ENCODE results near the gene IP6K1. TPM values are rescaled to one million over a fixed set of nuclear protein-coding genes. Genes with fewer than 3 reads are reported as not detected.

The IP6K1 gene
- total RNA-seq, 1 experiment from 2014 or later = 30.6 TPM

DNA sequence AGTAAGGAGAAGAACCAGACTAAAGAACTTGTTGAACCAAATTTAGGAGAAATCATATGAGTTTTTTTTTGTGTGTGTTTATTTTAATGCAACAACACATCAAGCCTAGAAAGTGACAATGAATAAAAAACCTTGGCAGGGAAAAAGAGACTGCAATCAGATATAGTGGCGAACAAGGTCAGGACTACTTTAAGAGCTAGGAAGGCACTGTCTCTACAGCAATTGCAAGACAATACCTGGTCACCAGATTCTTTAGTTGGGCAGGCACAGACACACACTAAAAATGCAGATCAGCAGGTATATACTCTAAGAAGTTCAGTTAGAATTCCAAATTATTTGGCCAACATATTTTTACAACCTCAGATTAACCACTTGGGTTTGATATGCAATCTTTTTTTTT, 31.8 kb downstream of the IP6K1 start:
- H3K9me3 ChIP-seq (ENCODE audit: control insufficient read depth in 1 of 2, insufficient read depth in 1 of 2, low read depth in 1 of 2, low read length in 2 of 2) = no peaks in the 10 kb centered on the region
- no peak for DNase-seq (ENCODE audit: low read depth, low spot score)
- ChIA-PET CTCF (no interaction called here), RAD21 (ENCODE audit: low non-redundant PET in 1 of 2, low total read pairs in 2 of 2, uncharacterized antibody in 2 of 2, unreplicated experiment in 2 of 2) (no interaction called here), POLR2A (no interaction called here)
- no peaks in the 10 kb centered on the region for H3K36me3 ChIP-seq (ENCODE audit: control insufficient read depth in 1 of 2, insufficient read depth in 2 of 2, low read length in 2 of 2)
- no peak for TF ChIP-seq ZFX (IDR thresholded peaks at IDR 0.05)
- TF ChIP-seq POLR2A (IDR thresholded peaks at IDR 0.05; ENCODE audit: borderline replicate concordance, extremely low read depth, insufficient read depth, insufficient read length) = no peak
- TF ChIP-seq, protein P1, sequence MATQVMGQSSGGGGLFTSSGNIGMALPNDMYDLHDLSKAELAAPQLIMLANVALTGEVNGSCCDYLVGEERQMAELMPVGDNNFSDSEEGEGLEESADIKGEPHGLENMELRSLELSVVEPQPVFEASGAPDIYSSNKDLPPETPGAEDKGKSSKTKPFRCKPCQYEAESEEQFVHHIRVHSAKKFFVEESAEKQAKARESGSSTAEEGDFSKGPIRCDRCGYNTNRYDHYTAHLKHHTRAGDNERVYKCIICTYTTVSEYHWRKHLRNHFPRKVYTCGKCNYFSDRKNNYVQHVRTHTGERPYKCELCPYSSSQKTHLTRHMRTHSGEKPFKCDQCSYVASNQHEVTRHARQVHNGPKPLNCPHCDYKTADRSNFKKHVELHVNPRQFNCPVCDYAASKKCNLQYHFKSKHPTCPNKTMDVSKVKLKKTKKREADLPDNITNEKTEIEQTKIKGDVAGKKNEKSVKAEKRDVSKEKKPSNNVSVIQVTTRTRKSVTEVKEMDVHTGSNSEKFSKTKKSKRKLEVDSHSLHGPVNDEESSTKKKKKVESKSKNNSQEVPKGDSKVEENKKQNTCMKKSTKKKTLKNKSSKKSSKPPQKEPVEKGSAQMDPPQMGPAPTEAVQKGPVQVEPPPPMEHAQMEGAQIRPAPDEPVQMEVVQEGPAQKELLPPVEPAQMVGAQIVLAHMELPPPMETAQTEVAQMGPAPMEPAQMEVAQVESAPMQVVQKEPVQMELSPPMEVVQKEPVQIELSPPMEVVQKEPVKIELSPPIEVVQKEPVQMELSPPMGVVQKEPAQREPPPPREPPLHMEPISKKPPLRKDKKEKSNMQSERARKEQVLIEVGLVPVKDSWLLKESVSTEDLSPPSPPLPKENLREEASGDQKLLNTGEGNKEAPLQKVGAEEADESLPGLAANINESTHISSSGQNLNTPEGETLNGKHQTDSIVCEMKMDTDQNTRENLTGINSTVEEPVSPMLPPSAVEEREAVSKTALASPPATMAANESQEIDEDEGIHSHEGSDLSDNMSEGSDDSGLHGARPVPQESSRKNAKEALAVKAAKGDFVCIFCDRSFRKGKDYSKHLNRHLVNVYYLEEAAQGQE (IDR thresholded peaks at IDR 0.05; ENCODE audit: low read depth) = no peak
- TF ChIP-seq EGR1 (IDR thresholded peaks at IDR 0.05; ENCODE audit: low read depth) = no peak
- no peak for TF ChIP-seq EZH2 (IDR thresholded peaks at IDR 0.05)
- no peak for TF ChIP-seq TCF7L2 (IDR thresholded peaks at IDR 0.05; ENCODE audit: borderline replicate concordance, extremely low read depth, insufficient read depth, insufficient read length)
- no peak for TF ChIP-seq SIN3A (IDR thresholded peaks at IDR 0.05; ENCODE audit: low read depth)
- TF ChIP-seq ELF1 (IDR thresholded peaks at IDR 0.05; ENCODE audit: borderline replicate concordance, low read depth) = no peak
- no peak for TF ChIP-seq EZH2phosphoT487 (IDR thresholded peaks at IDR 0.05; ENCODE audit: borderline replicate concordance)
- TF ChIP-seq ZNF274 (IDR thresholded peaks at IDR 0.05; ENCODE audit: low read depth, low read length) = no peak
- TF ChIP-seq FOSL1 (IDR thresholded peaks at IDR 0.05; ENCODE audit: low read depth) = no peak
- no peak for TF ChIP-seq SP1 (IDR thresholded peaks at IDR 0.05; ENCODE audit: low read depth)
- TF ChIP-seq, protein P2, sequence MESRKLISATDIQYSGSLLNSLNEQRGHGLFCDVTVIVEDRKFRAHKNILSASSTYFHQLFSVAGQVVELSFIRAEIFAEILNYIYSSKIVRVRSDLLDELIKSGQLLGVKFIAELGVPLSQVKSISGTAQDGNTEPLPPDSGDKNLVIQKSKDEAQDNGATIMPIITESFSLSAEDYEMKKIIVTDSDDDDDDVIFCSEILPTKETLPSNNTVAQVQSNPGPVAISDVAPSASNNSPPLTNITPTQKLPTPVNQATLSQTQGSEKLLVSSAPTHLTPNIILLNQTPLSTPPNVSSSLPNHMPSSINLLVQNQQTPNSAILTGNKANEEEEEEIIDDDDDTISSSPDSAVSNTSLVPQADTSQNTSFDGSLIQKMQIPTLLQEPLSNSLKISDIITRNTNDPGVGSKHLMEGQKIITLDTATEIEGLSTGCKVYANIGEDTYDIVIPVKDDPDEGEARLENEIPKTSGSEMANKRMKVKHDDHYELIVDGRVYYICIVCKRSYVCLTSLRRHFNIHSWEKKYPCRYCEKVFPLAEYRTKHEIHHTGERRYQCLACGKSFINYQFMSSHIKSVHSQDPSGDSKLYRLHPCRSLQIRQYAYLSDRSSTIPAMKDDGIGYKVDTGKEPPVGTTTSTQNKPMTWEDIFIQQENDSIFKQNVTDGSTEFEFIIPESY (IDR thresholded peaks at IDR 0.05; ENCODE audit: extremely low read depth, insufficient replicate concordance, low read length) = no peak
- no peak for TF ChIP-seq CEBPB (IDR thresholded peaks at IDR 0.05; ENCODE audit: low read depth)
- TF ChIP-seq JUND (IDR thresholded peaks at IDR 0.05) = no peak
- TF ChIP-seq, protein P3, sequence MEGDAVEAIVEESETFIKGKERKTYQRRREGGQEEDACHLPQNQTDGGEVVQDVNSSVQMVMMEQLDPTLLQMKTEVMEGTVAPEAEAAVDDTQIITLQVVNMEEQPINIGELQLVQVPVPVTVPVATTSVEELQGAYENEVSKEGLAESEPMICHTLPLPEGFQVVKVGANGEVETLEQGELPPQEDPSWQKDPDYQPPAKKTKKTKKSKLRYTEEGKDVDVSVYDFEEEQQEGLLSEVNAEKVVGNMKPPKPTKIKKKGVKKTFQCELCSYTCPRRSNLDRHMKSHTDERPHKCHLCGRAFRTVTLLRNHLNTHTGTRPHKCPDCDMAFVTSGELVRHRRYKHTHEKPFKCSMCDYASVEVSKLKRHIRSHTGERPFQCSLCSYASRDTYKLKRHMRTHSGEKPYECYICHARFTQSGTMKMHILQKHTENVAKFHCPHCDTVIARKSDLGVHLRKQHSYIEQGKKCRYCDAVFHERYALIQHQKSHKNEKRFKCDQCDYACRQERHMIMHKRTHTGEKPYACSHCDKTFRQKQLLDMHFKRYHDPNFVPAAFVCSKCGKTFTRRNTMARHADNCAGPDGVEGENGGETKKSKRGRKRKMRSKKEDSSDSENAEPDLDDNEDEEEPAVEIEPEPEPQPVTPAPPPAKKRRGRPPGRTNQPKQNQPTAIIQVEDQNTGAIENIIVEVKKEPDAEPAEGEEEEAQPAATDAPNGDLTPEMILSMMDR (IDR thresholded peaks at IDR 0.05 in 2 of 3, conservative IDR thresholded peaks at IDR 0.05 in 1 of 3; ENCODE audit: borderline replicate concordance in 1 of 3, insufficient read depth in 1 of 3, low read depth in 2 of 3, low read length in 2 of 3) = no peak
- no peak for TF ChIP-seq SRF (IDR thresholded peaks at IDR 0.05; ENCODE audit: low read depth)
- TF ChIP-seq, protein P4, sequence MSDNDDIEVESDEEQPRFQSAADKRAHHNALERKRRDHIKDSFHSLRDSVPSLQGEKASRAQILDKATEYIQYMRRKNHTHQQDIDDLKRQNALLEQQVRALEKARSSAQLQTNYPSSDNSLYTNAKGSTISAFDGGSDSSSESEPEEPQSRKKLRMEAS (IDR thresholded peaks at IDR 0.05) = no peak
- no peak overlapping the region for H3K27ac ChIP-seq (ENCODE audit: low read depth, low read length)
- no peak overlapping the region for H3K4me3 ChIP-seq (replicated peaks in 1 of 2; ENCODE audit: low read depth in 1 of 2, low read length in 2 of 2)
- H3K79me2 ChIP-seq (ENCODE audit: insufficient read depth, low read length) = peaks cover 69% of the 10 kb centered on the region
- no peak overlapping the region for H2AFZ ChIP-seq (ENCODE audit: low read depth, low read length, poor library complexity, severe bottlenecking)
- H4K20me1 ChIP-seq (ENCODE audit: insufficient read depth) = peaks cover 8% of the 10 kb centered on the region
- no peaks in the 10 kb centered on the region for H3K4me1 ChIP-seq (ENCODE audit: control insufficient read depth in 1 of 2, insufficient read depth in 2 of 2, low read length in 2 of 2)
- no peak for ATAC-seq
- no peak overlapping the region for H3K4me2 ChIP-seq (ENCODE audit: low read length)
- intact Hi-C loops (cut with micrococcal nuclease) = no loop called here
- H3K27me3 ChIP-seq (ENCODE audit: insufficient read depth, low read length) = no peaks in the 10 kb centered on the region
- no peaks in the 10 kb centered on the region for H3K9me2 ChIP-seq (ENCODE audit: insufficient read depth)
- no peak overlapping the region for H3K9ac ChIP-seq (ENCODE audit: low read length)
- BruUV-seq (replicated peaks) = no TSS peak
